Cardiac muscle cell (in vitro differentiated cells and primary cell): ENCODE measurements around the gene MAP4K5. TPM values are rescaled to one million over a fixed set of nuclear protein-coding genes. Genes with fewer than 3 reads are reported as not detected.

ENCODE experiments used
- DNase-seq, 2 donors: peaks; one replicate each; pipeline versions ENCODE4 v3.0.0 to v3.0.0-alpha.2; 2010 to 2017; ENCODE audit warnings: low read depth in 1 of 2, low spot score in 1 of 2
- H3K27ac ChIP-seq: fragments of 200-600 bp; sonication (generic); 2 replicates; pipeline ENCODE4 v1.5.1; 2016
- H3K27me3 ChIP-seq: fragments of 200-600 bp; sonication (generic); 2 replicates; pipeline ENCODE4 v1.6.0; 2016; ENCODE audit warnings: control low read depth
- H3K36me3 ChIP-seq: fragments of 200-600 bp; sonication (generic); 2 replicates; pipeline ENCODE4 v1.5.1; 2016; ENCODE audit warnings: control low read depth
- H3K4me1 ChIP-seq: fragments of 200-600 bp; sonication (generic); 2 replicates; pipeline ENCODE4 v1.8.1; 2017; ENCODE audit warnings: low read depth, mild to moderate bottlenecking, mixed run types
- H3K4me3 ChIP-seq: fragments of 200-600 bp; sonication (generic); 2 replicates; pipeline ENCODE4 v1.5.1; 2016; ENCODE audit warnings: mild to moderate bottlenecking
- H3K9me3 ChIP-seq: fragments of 200-600 bp; sonication (generic); 2 replicates; pipeline ENCODE4 v1.5.1; 2017; ENCODE audit warnings: low read depth, mild to moderate bottlenecking, control low read depth
- CTCF ChIP-seq: IDR thresholded peaks from 2 replicates; pipeline ENCODE4 v1.5.1; 2012; ENCODE audit warnings: low read depth, mild to moderate bottlenecking, low read length
- polyA plus RNA-seq: library from polyadenylated mRNA; unstranded; fragments of >200 nt; fragmentation: Nextera tagmentation; extraction: Ambion mirVana; gene quantifications from 2 replicates; pipeline ENCODE4 v1.2.1, GENCODE V29; 2016
- total RNA-seq: library from RNA; depleted of rRNA; stranded (reverse); fragments of >200 nt; gene quantifications from 2 replicates; pipeline ENCODE4 v1.2.3, GENCODE V29; 2016

The MAP4K5 gene
- total and polyA plus RNA-seq, 2 experiments from 2014 or later: 53.0 to 402 TPM

DNA sequence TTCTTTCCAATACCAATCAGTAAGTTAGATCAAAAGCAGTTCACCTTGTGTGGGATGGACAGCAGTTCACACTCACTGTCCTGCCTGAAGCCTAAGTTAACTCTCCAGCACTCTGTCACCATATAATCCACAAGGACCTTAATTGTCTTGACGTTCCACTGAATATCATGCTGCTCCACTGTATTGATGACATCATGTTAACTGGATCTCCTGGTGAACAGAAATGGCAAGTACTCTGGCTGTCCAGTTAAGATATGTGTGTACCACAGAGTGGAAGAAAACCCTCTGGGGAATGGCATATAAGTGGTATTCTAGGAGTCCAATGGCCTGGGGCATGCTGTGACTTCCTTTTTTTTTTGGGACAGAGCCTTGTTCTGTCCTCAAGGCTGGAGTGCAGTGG, 151.9 kb downstream of the MAP4K5 start:
- TF ChIP-seq CTCF: no peak
- no peak overlapping the region for H3K4me3 ChIP-seq
- H3K27me3 ChIP-seq: peaks cover 3% of the 10 kb centered on the region
- H3K36me3 ChIP-seq: no peaks in the 10 kb centered on the region
- H3K4me1 ChIP-seq: peaks cover 7% of the 10 kb centered on the region
- DNase-seq: no peak
- no peak overlapping the region for H3K27ac ChIP-seq
- H3K9me3 ChIP-seq: no peaks in the 10 kb centered on the region

DNA sequence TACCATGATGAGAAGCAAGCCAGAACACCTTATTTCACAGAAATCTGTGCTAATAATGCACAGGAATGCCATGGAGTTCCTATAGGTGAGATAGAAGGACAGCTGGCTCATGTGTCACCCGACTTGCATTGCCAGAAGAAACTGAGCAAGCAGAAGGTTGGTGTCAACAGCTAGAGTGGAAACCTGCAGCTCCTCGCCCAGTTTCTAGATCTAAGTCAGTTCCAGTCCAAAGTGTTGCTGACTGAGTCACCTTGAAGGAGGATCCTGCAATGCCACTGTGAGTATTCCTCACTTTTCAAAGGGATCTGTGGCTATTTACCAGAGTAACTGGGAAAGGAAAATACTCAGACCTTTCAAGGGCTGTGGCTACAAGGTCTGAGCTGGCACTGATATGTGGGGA, 152.8 kb downstream of the MAP4K5 start:
- no peak for TF ChIP-seq CTCF
- Histone ChIP-seq H3K36me3 (no peaks in the 10 kb centered on the region), H3K4me1 (peaks cover 7% of the 10 kb centered on the region), H3K27me3 (peaks cover 3% of the 10 kb centered on the region), H3K4me3 (no peak overlapping the region), H3K9me3 (no peaks in the 10 kb centered on the region), H3K27ac (no peak overlapping the region)
- DNase-seq: no peak

GRCh38 chr14:50377550-50378085, 154.8 kb downstream of the MAP4K5 start:
- Histone ChIP-seq H3K27ac (no peak overlapping the region), H3K27me3 (peaks cover 11% of the 10 kb centered on the region), H3K36me3 (no peaks in the 10 kb centered on the region), H3K4me3 (no peak overlapping the region), H3K9me3 (no peaks in the 10 kb centered on the region), H3K4me1 (no peaks in the 10 kb centered on the region)
- TF ChIP-seq CTCF: no peak
- no peak for DNase-seq

- no peaks in the 10 kb centered on the region for H3K4me1 ChIP-seq
- H3K27ac ChIP-seq: no peak overlapping the region
- TF ChIP-seq CTCF: no peak
- no peak overlapping the region for H3K4me3 ChIP-seq
- H3K36me3 ChIP-seq: no peaks in the 10 kb centered on the region
- H3K27me3 ChIP-seq: peaks cover 11% of the 10 kb centered on the region
- DNase-seq: no peak
- H3K9me3 ChIP-seq: no peaks in the 10 kb centered on the region
Measured at GRCh38 chr14:50375760-50376159, 156.6 kb downstream of the MAP4K5 start.

DNA sequence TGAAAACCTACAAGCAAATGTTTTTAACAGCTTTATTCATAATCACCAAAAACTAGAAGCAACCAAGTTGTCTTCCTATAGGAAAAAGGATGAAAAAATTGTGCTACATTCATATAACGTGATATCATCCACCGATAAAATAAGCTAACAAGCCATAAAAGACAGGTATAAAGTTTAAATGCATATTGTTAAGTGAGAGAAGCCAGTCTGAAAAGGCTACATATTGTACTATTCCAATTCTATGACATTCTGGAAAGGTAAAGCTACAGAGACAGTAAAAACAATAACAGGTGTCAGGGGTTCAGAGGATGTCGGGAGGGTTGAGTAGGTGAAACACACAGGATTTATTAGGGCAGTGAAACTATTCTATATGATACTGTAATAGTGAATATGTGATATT, 158.4 kb downstream of the MAP4K5 start:
- TF ChIP-seq CTCF: no peak
- no peaks in the 10 kb centered on the region for H3K36me3 ChIP-seq
- no peak for DNase-seq
- no peak overlapping the region for H3K4me3 ChIP-seq
- no peaks in the 10 kb centered on the region for H3K9me3 ChIP-seq
- no peak overlapping the region for H3K27ac ChIP-seq
- peaks cover 8% of the 10 kb centered on the region for H3K27me3 ChIP-seq
- no peaks in the 10 kb centered on the region for H3K4me1 ChIP-seq

DNA sequence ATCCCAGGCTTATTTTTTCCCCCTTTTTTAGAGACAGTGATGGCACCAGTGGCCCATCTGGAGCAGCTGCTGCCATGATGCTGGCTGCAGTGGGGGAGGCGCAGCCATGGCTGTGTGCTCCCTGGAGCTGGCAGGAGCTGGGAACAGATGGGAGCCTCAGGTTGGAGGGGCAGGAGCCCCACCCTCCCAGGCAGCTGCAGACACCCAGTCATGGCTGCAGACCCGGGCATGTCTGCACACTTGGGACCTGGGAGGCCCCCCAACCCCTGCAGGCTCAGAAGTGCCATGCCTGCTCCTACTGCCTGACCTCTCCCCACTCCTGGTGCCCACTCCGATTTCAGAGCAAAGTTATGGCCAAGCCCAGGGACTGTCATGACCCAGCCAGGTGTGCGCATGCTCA, 160.8 kb downstream of the MAP4K5 start:
- no peaks in the 10 kb centered on the region for H3K9me3 ChIP-seq
- H3K4me3 ChIP-seq: no peak overlapping the region
- no peak overlapping the region for H3K27ac ChIP-seq
- no peak for TF ChIP-seq CTCF
- H3K27me3 ChIP-seq: peaks cover 8% of the 10 kb centered on the region
- peaks cover 2% of the 10 kb centered on the region for H3K4me1 ChIP-seq
- no peak for DNase-seq
- H3K36me3 ChIP-seq: no peaks in the 10 kb centered on the region
